NCI-H748 (cell line): ENCODE results near the gene SVEP1.
"Not testable (repeated sequence)": the region's sequence is repeated elsewhere in the genome, so short reads cannot be mapped to it uniquely, and the experiment has no call there.

ENCODE experiments used
- DNase-seq: peaks from one replicate; lab custom pipeline; 2025; ENCODE audit not compliant: unreplicated experiment; lab: John Stamatoyannopoulos, UW

Gene SVEP1

DNA sequence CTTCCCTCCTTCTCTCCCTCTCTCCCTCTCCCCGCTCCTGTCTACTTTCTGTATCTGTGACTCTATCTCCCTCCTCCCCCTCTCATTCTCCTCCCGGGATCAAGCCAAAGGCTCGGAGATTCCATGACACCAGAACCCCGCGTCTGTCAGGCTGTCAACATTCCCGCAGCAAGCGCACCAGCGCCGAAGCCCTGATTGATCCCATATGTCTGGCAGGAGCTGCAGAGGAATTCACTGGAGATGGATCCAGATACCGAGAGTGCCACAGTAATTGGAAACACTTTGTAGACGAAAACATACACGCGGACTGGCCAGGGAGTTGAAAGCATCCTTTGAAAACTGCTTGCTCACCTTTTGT, 300 bp upstream of the SVEP1 start:
- peak; percentile 22 for DNase-seq

- DNase-seq: peak; percentile 32
These were observed 937 bp downstream of the SVEP1 start for GRCh38 chr9:110578575-110579033.

GRCh38 chr9:110575945-110576344, 3.6 kb downstream of the SVEP1 start:
- no peak for DNase-seq

DNA sequence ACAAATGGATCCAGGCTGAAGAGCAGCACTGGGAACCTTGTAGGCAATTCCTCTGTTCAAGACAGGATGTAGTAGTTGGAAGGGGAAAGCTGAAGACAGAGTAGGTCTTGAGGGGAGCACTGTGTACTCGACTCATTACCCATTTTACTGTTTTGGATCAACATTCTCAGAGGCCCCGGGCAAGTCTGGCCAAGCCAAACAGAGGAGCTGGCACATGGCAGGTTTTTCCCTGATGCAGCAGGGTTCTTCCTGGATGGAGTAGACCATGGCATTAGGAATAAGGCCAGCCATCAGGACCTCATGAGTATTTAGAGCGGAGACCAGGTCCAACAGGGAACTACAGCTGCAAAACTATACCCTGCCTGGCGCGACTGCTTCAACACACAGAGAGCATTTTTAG, 4.4 kb downstream of the SVEP1 start:
- DNase-seq: no peak

DNA sequence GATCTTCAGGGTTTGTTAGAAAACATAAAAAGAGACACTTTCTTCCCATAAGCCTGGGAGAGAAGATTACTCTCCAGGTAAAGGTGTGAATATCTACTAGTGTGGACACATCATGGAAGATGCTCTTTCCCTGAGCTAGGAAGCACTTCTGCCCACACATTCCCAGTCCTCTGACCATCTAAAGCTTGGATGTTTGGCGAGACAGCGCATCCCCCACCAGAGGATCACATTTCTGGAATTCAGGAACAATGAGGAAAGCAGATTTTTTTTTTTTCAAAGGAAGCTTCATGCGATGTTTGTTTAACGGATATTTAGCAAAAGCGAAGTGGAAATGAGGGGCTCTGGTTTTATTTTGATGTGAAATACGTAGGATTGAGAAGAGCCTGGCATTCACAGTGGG, 6.2 kb downstream of the SVEP1 start:
- peak; percentile 25 for DNase-seq

- no peak for DNase-seq
These were observed 7.6 kb downstream of the SVEP1 start for GRCh38 chr9:110571801-110572483.

- DNase-seq: no peak
These were observed 13.4 kb downstream of the SVEP1 start for GRCh38 chr9:110566156-110566555.

GRCh38 chr9:110561826-110562225, 17.7 kb downstream of the SVEP1 start:
- no peak for DNase-seq

- DNase-seq: no peak
These were observed 19.7 kb downstream of the SVEP1 start for GRCh38 chr9:110559869-110560268.

DNA sequence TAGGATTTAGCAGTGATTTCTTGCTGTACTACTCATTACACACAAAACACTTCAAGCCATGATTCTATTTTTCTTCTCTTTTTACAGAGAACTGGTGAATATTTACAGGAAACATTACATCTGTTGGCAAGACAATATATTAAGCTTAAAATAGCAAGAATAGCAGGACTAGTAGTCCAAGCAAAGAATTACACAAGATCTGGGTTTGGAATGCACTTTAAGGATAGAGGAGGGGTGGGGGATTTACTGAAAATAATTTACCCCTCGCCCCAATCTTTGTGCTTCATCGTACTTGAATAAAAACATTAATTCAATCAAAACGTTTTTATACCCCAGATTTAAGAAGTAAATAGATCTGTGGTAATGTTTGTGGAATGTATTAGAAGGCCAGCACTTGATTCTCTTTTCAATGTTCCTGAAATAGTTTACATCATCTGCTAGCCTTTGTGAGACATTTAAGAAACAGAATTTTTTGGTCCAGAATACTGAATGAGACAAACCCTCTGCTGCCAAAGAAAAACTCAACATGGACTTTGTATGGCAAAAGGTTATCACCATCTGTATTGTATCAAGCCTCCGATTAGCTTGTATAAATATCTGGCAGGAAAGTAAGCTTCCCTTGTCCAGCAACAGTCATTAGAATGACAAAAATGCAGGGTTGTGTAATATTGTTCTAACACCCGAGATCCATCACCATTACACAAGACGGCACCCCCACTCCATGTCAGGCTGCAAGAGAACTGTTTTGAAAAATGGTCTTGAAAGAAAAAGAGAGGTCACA, 23.8 kb downstream of the SVEP1 start:
- no peak for DNase-seq

GRCh38 chr9:110546411-110546871, 33.1 kb downstream of the SVEP1 start:
- DNase-seq: no peak

GRCh38 chr9:110545705-110546104, 33.8 kb downstream of the SVEP1 start:
- DNase-seq: peak; percentile 80

GRCh38 chr9:110543631-110544051, 35.9 kb downstream of the SVEP1 start:
- DNase-seq: peak; percentile 16

GRCh38 chr9:110541950-110542349, 37.6 kb downstream of the SVEP1 start:
- no peak for DNase-seq

DNA sequence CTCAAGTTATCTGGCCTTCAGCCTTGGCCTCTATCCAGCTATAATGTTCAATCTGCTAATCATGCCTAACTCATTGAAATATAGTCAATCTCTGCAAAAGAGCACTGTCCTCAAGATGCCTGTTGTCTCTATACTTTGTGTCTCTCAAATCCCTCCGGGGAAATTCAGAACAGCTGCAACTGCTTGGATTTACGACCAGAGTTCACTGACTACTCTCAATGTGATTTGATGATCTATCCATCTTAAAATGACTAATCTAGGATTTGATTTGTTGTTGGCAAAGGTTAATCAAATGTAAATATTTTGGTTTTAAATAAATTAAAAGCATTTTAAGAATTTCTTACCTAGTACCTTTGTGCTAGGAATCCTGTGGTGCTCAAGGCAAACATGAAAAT, 40.9 kb downstream of the SVEP1 start:
- DNase-seq: no peak

DNA sequence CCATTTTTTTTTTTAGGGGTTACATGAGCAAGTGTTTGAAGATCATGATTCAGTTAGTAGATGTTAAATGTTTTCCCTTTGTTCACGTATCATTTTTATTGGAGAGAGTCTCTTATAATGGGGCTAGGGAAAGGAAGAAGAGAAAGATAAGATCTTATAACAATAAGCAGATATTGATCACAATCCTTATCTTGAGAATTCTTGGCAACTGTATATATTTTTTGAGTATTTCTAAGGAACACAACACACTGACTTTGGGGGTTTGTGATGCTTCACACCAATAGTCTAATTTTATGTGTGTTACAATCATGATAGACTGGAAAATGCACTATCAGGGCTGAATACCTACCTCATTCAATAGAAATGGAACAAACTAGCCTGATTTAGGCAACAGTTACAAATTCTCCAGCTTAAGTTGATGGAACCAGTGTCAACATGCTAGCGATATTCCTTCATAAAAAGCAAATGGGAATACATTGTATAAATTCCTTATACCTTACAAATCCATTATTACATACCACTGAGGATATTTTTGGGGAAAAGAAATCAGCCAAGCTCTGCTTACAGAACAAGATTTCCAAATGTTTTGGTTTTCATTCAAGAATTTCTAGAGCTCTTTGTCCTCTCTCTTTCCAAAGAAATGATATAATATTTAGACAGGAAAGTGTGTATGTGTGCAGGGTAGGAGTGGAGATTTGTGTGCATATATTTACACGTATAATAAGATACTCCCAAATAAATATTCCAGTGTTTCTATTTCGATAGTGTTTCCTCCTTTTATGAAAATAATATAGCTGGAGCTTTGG, 41.5 kb downstream of the SVEP1 start:
- DNase-seq: no peak

GRCh38 chr9:110536822-110537221, 42.7 kb downstream of the SVEP1 start:
- DNase-seq: no peak

DNA sequence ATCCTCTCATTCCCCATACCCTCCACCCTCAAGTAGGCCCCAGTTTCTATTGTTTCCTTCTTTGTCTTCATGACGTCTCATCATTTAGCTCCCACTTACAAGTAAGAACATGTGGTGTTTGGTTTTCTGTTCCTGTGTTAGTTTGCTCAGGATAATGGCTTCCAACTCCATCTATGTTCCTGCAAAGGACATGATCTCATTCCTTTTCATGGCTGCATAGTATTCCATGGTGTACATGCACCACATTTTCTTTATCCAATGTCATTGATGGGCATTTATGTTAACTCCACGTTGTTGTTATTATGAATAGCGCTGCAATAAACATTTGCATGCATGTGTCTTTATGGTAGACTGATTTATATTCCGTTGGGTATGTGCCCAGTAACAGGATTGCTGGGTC, 45.4 kb downstream of the SVEP1 start:
- not testable (repeated sequence) for DNase-seq

- no peak for DNase-seq
These were observed 46.5 kb downstream of the SVEP1 start for GRCh38 chr9:110532908-110533665.

DNA sequence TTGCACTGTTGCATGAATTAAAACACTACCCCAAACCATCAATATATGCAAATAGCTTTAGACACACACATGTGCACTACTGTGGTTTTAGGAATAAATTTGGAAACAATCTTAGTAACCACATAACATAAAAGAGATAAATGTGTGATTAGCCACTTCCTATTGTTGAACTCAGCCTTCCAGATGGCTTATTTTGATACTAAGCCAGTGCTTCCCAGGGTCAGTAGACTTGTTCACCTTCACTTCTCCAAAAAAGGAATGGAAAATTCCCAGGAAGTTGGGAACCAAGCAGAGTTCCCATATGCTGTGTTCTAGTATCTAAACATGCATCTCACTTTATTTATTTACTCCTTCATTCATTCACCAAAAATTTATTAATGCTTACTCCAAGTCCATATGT, 47.8 kb downstream of the SVEP1 start:
- DNase-seq: no peak

GRCh38 chr9:110531241-110531640, 48.3 kb downstream of the SVEP1 start:
- DNase-seq: not testable (repeated sequence)
